GM20000 (cell line): ENCODE data around the gene SUSD5.

Source experiments
- DNase-seq: peaks from one replicate; pipeline ENCODE4 v3.0.0; 2012; ENCODE audit warnings: low spot score
- TF ChIP-seq, protein P1 (sequence below): IDR thresholded peaks from 2 replicates; pipeline ENCODE4 v1.5.1; 2012; ENCODE audit warnings: mild to moderate bottlenecking, control low read depth; ENCODE audit errors: extremely low read depth, missing control alignments

SUSD5 gene

DNA sequence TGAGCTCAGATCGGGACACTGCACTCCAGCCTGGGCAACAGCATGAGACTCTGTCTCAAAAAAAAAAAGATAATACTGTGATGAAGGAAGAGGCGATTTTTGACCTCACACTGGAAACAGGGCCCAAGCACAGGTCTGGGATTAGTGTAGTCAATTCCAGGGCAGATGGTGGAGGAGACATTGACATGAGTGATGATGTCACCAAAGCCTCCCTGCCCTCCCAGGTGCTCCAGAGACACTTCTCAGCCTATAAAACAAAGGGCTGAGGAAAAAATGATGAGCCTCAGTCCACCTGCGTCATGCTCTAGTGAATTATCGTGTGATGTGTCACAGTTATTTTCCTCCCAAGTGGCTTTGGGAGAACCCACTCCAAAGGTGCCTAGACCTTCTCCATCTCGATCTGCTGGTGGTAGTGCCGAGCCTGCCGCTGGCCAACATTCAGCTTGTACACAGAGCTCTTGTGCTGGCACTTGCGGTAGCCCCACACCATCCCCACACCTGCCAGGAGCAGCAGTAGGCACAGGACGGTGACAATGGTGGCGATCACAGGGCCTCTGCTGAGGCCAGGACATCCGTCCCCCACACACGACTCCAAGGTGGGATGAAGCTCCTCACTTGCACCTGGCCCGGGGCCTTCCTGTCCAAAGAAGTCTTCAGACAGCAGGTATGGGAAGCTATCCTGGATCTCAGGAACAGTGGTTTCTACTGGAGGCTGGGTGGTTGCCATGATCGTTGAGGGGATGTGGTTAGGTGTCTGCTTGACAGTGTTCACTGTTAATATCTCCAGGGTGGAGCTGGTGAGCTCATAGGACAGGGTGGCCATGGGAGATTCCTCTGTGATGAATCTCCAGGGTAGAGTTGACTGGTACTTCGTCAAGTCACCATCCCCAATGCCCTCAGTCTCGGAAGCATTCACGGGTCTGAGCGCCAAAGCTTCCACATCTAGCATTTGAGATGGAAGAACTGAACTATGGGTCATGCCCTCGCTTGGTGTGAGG lies 65.9 kb downstream of the SUSD5 start:
- no peak for DNase-seq
- TF ChIP-seq, protein P1, sequence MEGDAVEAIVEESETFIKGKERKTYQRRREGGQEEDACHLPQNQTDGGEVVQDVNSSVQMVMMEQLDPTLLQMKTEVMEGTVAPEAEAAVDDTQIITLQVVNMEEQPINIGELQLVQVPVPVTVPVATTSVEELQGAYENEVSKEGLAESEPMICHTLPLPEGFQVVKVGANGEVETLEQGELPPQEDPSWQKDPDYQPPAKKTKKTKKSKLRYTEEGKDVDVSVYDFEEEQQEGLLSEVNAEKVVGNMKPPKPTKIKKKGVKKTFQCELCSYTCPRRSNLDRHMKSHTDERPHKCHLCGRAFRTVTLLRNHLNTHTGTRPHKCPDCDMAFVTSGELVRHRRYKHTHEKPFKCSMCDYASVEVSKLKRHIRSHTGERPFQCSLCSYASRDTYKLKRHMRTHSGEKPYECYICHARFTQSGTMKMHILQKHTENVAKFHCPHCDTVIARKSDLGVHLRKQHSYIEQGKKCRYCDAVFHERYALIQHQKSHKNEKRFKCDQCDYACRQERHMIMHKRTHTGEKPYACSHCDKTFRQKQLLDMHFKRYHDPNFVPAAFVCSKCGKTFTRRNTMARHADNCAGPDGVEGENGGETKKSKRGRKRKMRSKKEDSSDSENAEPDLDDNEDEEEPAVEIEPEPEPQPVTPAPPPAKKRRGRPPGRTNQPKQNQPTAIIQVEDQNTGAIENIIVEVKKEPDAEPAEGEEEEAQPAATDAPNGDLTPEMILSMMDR, result no peak

DNA sequence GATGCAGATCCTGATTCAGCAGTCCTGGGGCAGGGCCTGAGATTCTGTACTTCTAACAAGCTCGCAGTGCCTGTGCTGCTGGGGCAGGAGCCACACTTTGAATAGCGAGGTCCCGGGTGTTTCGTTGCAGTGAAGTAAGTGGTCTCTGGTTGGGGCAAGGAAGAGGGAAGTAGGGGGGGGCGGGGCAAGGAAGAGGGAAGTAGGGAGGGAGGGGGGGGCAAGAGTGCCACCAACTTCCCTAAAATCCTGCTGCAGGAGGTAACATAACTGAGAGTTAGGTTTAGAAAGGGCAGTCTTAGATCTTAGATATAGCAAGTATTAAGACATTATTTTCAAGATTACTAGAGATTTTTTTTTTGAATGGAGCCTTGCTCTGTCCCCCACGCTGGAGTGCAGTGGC lies 69.3 kb downstream of the SUSD5 start:
- TF ChIP-seq, protein P1, result no peak
- no peak for DNase-seq

DNA sequence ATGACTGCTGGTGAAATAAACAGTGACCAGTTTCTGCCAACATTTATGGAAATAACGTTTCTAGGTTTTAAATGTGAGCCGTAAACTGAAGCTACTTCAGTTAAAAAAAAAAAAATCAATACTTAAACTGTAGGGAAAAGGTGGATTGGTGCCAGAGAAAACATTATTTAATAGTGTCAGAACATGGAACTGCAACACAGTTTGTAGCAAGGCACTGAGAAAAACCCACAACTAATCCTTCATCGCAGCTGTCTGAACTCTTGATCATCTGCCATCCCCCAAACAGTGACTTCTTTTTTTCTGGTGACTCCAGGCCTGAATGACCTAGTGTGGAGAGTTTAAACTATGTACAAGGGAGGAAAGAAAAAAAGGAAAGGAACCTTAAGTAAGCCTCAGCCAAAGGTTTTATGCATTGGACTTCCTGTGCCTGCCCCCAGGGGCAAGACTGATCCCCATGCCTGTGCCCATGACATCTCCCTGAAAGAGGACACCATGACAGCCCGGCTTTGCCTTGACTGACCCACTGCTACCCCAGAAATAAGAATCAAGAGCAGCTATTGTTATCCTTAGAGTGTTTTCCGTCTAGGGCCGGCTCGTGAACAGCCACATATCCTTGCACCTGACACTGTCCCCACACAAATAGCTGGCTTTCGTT lies 71.7 kb downstream of the SUSD5 start:
- no peak for DNase-seq

DNA sequence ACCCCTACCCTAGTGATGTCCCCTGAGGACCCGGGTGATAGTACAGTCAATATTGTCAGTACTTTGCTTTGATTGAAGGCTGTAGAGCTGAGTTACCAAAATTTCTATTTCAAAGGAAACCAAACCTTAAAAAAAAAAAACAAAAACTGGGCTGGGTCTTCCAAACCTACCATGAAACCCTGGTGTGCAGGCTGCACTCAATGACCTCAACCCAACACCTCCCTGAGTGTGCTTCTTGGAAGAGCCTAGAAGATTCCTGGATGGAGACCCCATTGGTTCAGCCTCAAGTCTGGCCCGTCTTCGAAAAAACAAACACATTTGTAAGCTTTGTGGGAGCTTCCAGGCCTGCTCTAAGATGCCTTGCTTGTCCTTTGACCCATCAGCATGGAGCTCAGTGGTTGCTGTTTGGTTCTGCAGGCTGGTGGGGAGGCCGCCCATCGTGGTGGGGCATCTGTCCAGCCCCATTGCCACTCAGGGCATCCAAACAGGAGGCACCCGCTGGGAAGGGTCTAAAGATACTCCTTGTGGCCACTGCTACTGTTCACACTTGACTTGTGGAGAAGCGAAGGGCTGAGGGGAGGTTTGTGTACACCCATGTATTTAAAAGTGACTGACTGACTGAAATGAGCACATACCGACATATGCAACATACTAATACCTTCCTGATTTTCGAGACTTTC lies 72.6 kb downstream of the SUSD5 start:
- DNase-seq, result no peak
- TF ChIP-seq, protein P1, result no peak

More for the DNA sequence above, 71.7 kb downstream of the SUSD5 start:
- TF ChIP-seq, protein P1, result no peak

DNA sequence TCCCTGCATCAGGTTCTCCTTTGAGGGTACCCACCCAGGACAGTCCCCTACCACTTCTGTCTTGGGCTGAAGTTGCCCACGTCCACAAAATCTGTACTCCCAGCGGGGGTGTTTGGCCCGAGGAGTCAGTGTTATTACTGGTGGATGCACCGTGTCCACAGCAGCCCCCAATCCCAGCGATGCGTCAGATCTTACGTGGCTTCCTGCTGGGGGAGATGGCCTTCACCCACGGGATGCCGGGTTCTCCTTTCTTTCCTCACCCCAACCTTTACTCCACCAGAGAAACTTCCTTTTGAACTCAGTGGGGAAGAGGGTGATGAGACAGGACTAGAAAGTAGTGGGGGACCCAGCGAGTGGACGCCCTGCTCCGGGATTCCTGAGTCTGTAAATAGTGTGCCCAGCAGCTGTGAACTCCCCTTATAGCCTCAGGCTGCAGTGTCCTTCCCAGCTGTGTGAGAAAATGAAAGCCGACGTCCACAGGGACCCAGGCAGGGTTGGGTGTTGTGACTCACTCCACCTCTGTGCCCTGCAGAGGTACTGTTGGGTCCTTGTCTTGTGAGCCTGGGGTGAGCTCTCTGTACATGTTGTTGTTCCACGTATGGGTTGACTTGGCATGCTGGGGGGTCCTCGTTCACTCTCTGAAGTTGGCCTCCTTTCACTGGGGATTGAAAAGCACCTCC lies 73.2 kb downstream of the SUSD5 start:
- DNase-seq, result no peak
- TF ChIP-seq, protein P1, result no peak

DNA sequence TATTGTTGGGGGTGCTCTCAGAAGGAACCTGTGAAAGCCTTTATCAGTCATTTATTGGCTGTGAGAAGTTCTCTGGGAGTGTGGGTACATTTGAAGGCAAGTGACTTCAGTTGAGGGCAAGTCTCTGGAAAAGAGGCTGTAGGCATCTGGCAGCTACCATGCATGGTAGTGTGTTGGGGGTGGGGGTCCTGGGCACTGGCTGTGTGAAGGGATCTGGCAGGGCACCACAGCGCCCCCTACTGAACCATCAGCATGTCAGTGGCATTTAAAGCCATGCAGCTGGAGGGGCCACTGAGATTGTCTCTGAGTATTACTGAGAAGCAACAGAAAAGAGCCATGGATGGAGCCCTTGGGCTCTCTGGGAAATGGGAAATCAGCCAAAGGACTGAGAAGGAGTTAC lies 74.2 kb downstream of the SUSD5 start:
- DNase-seq, result peak; percentile 32
- TF ChIP-seq, protein P1, result peak; percentile 32
